ENCODE data around the gene TOPBP1. TPM values are rescaled to one million over a fixed set of nuclear protein-coding genes. Genes with fewer than 3 reads are reported as not detected.

The TOPBP1 gene
- total RNA-seq, 2 experiments from 2014 or later, result 131 to 139 TPM

DNA sequence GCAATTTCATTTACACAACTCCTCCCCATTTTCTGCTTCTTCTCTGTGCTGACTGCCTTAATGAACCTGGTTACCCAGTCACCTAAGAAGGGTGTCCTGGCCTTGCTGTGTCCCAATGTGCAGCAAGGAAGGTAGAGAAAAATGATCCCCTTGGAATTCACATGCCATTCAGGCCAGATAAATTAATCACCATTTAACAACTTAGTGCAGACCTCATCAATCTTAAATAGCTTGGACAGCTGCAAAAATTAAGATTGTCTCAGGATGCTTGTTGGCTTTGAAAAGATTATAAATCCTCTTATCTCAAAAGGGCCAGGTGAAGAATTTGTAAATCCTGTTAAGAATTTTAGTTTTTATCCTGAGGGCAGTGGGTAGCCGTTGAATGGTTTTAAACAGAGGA, 97.9 kb downstream of the TOPBP1 start:
- Histone ChIP-seq H3K4me2 (ENCODE audit: low read length) (no peak overlapping the region), H3K9me3 (ENCODE audit: low read length) (no peaks in the 10 kb centered on the region), H3K4me1 (ENCODE audit: insufficient read depth, low read length, poor library complexity, severe bottlenecking) (peaks cover 37% of the 10 kb centered on the region), H3K9me2 (ENCODE audit: insufficient read depth, low read length) (no peaks in the 10 kb centered on the region), H3K36me3 (ENCODE audit: insufficient read depth, low read length) (no peaks in the 10 kb centered on the region), H3K79me2 (ENCODE audit: insufficient read depth, low read depth, low read length) (no peaks in the 10 kb centered on the region), H3K27ac (ENCODE audit: low read depth, low read length, poor library complexity, severe bottlenecking) (no peak overlapping the region), H2AFZ (ENCODE audit: low read length) (no peak overlapping the region), H4K20me1 (ENCODE audit: insufficient read depth, low read length) (no peaks in the 10 kb centered on the region), H3K4me3 (ENCODE audit: low read depth, low read length, poor library complexity, severe bottlenecking) (no peak overlapping the region)
- BruUV-seq (replicated peaks), result no TSS peak
- no peak for TF ChIP-seq EZH2phosphoT487 (IDR thresholded peaks at IDR 0.05; ENCODE audit: borderline replicate concordance, low read depth, low read length)
- TF ChIP-seq, protein P1, sequence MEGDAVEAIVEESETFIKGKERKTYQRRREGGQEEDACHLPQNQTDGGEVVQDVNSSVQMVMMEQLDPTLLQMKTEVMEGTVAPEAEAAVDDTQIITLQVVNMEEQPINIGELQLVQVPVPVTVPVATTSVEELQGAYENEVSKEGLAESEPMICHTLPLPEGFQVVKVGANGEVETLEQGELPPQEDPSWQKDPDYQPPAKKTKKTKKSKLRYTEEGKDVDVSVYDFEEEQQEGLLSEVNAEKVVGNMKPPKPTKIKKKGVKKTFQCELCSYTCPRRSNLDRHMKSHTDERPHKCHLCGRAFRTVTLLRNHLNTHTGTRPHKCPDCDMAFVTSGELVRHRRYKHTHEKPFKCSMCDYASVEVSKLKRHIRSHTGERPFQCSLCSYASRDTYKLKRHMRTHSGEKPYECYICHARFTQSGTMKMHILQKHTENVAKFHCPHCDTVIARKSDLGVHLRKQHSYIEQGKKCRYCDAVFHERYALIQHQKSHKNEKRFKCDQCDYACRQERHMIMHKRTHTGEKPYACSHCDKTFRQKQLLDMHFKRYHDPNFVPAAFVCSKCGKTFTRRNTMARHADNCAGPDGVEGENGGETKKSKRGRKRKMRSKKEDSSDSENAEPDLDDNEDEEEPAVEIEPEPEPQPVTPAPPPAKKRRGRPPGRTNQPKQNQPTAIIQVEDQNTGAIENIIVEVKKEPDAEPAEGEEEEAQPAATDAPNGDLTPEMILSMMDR (conservative IDR thresholded peaks at IDR 0.05; ENCODE audit: low read length), result no peak
- POLR2A ChIA-PET, result interaction anchor here (0.7 to 3.9 kb wide), 2 partner anchors 13 to 14 kb away, joined by 3 to 35 read pairs; no protein-coding TSS in a partner anchor
- intact Hi-C loops (cut with micrococcal nuclease; ENCODE audit: unreplicated experiment), result no loop called here
- CTCF ChIA-PET (ENCODE audit: unreplicated experiment), result no interaction called here
- no peak for DNase-seq (ENCODE audit: low spot score)

DNA sequence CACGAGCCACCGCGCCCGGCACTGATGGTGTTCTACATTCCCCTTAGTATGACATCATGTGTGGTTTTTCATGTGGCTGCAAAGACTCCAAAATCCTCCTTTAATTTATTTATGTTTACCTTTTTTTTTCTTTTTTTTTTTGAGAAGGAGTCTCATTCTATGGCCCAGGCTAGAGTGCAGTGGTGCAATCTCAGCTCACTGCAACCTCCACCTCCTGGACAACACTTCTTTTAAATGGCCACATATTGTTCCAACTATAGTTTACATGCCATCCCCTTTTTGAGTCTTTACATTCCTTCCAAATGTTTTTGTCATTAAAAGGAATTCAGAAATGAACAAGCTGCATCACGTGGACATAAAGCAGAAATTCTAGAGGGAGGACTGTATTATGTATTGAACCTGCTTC, 98.6 kb downstream of the TOPBP1 start:
- Histone ChIP-seq H3K4me2 (ENCODE audit: low read length) (no peak overlapping the region), H3K79me2 (ENCODE audit: insufficient read depth, low read depth, low read length) (no peaks in the 10 kb centered on the region), H3K9me2 (ENCODE audit: insufficient read depth, low read length) (no peaks in the 10 kb centered on the region), H3K4me3 (ENCODE audit: low read depth, low read length, poor library complexity, severe bottlenecking) (no peak overlapping the region), H2AFZ (ENCODE audit: low read length) (no peak overlapping the region), H4K20me1 (ENCODE audit: insufficient read depth, low read length) (no peaks in the 10 kb centered on the region), H3K4me1 (ENCODE audit: insufficient read depth, low read length, poor library complexity, severe bottlenecking) (peaks cover 34% of the 10 kb centered on the region), H3K9me3 (ENCODE audit: low read length) (no peaks in the 10 kb centered on the region), H3K36me3 (ENCODE audit: insufficient read depth, low read length) (no peaks in the 10 kb centered on the region), H3K27ac (ENCODE audit: low read depth, low read length, poor library complexity, severe bottlenecking) (no peak overlapping the region)
- intact Hi-C loops (cut with micrococcal nuclease; ENCODE audit: unreplicated experiment), result no loop called here
- ChIA-PET POLR2A (interaction anchor here (0.5 to 3.9 kb wide), 7 partner anchors 9 to 915 kb away, joined by 3 to 35 read pairs (median 5); no protein-coding TSS in a partner anchor), CTCF (ENCODE audit: unreplicated experiment) (no interaction called here)
- DNase-seq (ENCODE audit: low spot score), result no peak
- BruUV-seq (replicated peaks), result no TSS peak
- TF ChIP-seq, protein P1 (conservative IDR thresholded peaks at IDR 0.05; ENCODE audit: low read length), result no peak
- TF ChIP-seq EZH2phosphoT487 (IDR thresholded peaks at IDR 0.05; ENCODE audit: borderline replicate concordance, low read depth, low read length), result no peak

DNA sequence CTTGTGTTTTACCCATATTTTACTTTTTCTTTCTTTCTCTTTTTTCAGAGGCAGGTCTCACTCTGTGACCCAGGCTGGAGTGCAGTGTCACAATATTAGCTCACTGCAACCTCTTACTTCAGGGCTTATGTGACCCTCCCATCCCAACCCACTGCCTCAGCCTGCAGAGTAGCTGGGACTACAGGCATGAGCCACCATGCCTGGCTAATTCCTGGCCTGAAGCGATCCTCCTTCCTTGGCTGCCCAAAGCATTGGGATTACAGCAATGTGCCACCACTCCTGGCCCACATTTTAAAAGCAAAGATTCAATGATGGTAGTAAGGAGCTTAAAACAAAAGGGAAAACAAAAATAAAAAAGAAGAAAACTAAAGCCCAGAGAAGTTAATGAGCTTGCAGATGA, 99.4 kb downstream of the TOPBP1 start:
- peaks cover 27% of the 10 kb centered on the region for H3K4me1 ChIP-seq (ENCODE audit: insufficient read depth, low read length, poor library complexity, severe bottlenecking)
- CTCF ChIA-PET (ENCODE audit: unreplicated experiment), result interaction anchor here (0.7 kb wide), 1 partner anchor 155 kb away, joined by 3 read pairs; no protein-coding TSS in a partner anchor

More for the DNA sequence above, 99.4 kb downstream of the TOPBP1 start:
- H4K20me1 ChIP-seq (ENCODE audit: insufficient read depth, low read length), result no peaks in the 10 kb centered on the region
- no peak for TF ChIP-seq EZH2phosphoT487 (IDR thresholded peaks at IDR 0.05; ENCODE audit: borderline replicate concordance, low read depth, low read length)
- TF ChIP-seq, protein P1 (conservative IDR thresholded peaks at IDR 0.05; ENCODE audit: low read length), result no peak
- intact Hi-C loops (cut with micrococcal nuclease; ENCODE audit: unreplicated experiment), result no loop called here
- 0 out of 2 replicates have a peak overlapping the region, but pooled peaks have one; percentile 24 for H3K4me2 ChIP-seq (ENCODE audit: low read length)
- H2AFZ ChIP-seq (ENCODE audit: low read length), result no peak overlapping the region
- no peaks in the 10 kb centered on the region for H3K9me2 ChIP-seq (ENCODE audit: insufficient read depth, low read length)
- no TSS peak for BruUV-seq (replicated peaks)
- no peak overlapping the region for H3K4me3 ChIP-seq (ENCODE audit: low read depth, low read length, poor library complexity, severe bottlenecking)
- H3K79me2 ChIP-seq (ENCODE audit: insufficient read depth, low read depth, low read length), result no peaks in the 10 kb centered on the region
- no peaks in the 10 kb centered on the region for H3K9me3 ChIP-seq (ENCODE audit: low read length)
- DNase-seq (ENCODE audit: low spot score), result no peak
- POLR2A ChIA-PET, result interaction anchor here (0.8 to 3.9 kb wide), 7 partner anchors 8 to 94 kb away, joined by 4 to 35 read pairs (median 8); no protein-coding TSS in a partner anchor
- no peaks in the 10 kb centered on the region for H3K36me3 ChIP-seq (ENCODE audit: insufficient read depth, low read length)
- H3K27ac ChIP-seq (ENCODE audit: low read depth, low read length, poor library complexity, severe bottlenecking), result no peak overlapping the region

All from OCI-LY7 (cell line).